K562 (cell line): Measurements from ENCODE around the gene BLOC1S4. TPM values are rescaled to one million over a fixed set of nuclear protein-coding genes. Genes with fewer than 3 reads are reported as not detected.

Experiments
- BRCA1 ChIP-seq, 2 experiments: fragments of 450-650 bp in 1 of 2; sonication (generic) in 1 of 2; formaldehyde crosslinking in 1 of 2; IDR thresholded peaks; 2 replicates each; pipeline versions ENCODE4 v1.5.0 to v1.6.1; 2017 to 2020; ENCODE audit warnings: mild to moderate bottlenecking in 1 of 2, missing genetic modification reagents in 1 of 2
- CHD7 ChIP-seq: fragments of 200-600 bp; sonication (generic); IDR thresholded peaks from one replicate; pipeline ENCODE4 v1.6.1; 2012; ENCODE audit warnings: mild to moderate bottlenecking, low read depth, low read length, inconsistent platforms
- CREB3L1 ChIP-seq: fragments of 450-650 bp; IDR thresholded peaks from 2 replicates; pipeline ENCODE4 v1.6.1; 2014; ENCODE audit warnings: low read depth, mild to moderate bottlenecking, moderate library complexity, borderline replicate concordance
- HMGN3 ChIP-seq: IDR thresholded peaks from 2 replicates; pipeline ENCODE4 v1.6.1; 2011; ENCODE audit warnings: borderline replicate concordance, low read depth, mild to moderate bottlenecking, mixed read lengths, low read length; ENCODE audit not compliant: insufficient read length; ENCODE audit errors: extremely low read depth
- LARP7 ChIP-seq: fragments of 450-650 bp; IDR thresholded peaks from 2 replicates; pipeline ENCODE4 v1.6.1; 2016
- MAFG ChIP-seq: fragments of 450-650 bp; conservative IDR thresholded peaks from 2 replicates; pipeline ENCODE4 v1.6.1; 2016; ENCODE audit warnings: missing genetic modification characterization, missing compliant biosample characterization
- MTA2 ChIP-seq: fragments of 450-650 bp; IDR thresholded peaks from 2 replicates; pipeline ENCODE4 v1.6.1; 2016; ENCODE audit warnings: low read depth
- POLR2G ChIP-seq: fragments of 200-400 bp; formaldehyde crosslinking; IDR thresholded peaks from 2 replicates; pipeline ENCODE4 v1.6.1; 2017; ENCODE audit warnings: low read depth, mild to moderate bottlenecking, antibody characterized with exemption, low read length, moderate library complexity
- SMARCA5 ChIP-seq: fragments of 450-650 bp; IDR thresholded peaks from 2 replicates; pipeline ENCODE4 v1.6.1; 2016
- SOX6 ChIP-seq: fragments of 450-650 bp; IDR thresholded peaks from 2 replicates; pipeline ENCODE4 v1.6.1; 2014; ENCODE audit warnings: mild to moderate bottlenecking
- SREBF2 ChIP-seq: sonication (generic); formaldehyde crosslinking; IDR thresholded peaks from 2 replicates; pipeline ENCODE4 v1.4.0; 2020; ENCODE audit warnings: mild to moderate bottlenecking, missing genetic modification reagents
- THAP7 ChIP-seq: fragments of 250-450 bp; sonication (Bioruptor Pico); IDR thresholded peaks from 2 replicates; pipeline ENCODE4 v1.5.0; 2021
- TRIM28 ChIP-seq: fragments of 450-650 bp; IDR thresholded peaks from 2 replicates; pipeline ENCODE4 v1.6.1; 2017
- YY1 ChIP-seq, 3 experiments: IDR thresholded peaks; 2 replicates each; pipeline ENCODE4 v1.6.1; 2011; ENCODE audit warnings: low read length in 2 of 3, mild to moderate bottlenecking in 2 of 3, moderate library complexity in 2 of 3, borderline replicate concordance in 1 of 3, control low read depth in 1 of 3, low read depth in 1 of 3; ENCODE audit not compliant: insufficient read depth in 3 of 3, insufficient replicate concordance in 2 of 3, control insufficient read depth in 1 of 3, insufficient read length in 1 of 3; ENCODE audit errors: extremely low read depth in 1 of 3
- polyA plus RNA-seq, 8 experiments: library from polyadenylated mRNA; depleted of rRNA in 4 of 8; stranded (reverse) in 5 of 8; unstranded in 3 of 8; fragments of >200 nt; fragmentation: Nextera tagmentation in 2 of 8; fragmentation: Illumina TruSeq in 1 of 8; extraction: Ambion mirVana in 2 of 8; extraction: Trizol in 1 of 8; gene quantifications; 2 replicates each; pipeline versions ENCODE4 v1.2.1 to v1.2.3, GENCODE V29; 2011 to 2014; ENCODE audit warnings: inconsistent platforms in 1 of 8, missing spikeins in 1 of 8
- total RNA-seq, 7 experiments: library from RNA; depleted of rRNA in 6 of 7; stranded (reverse); fragments of >200 nt in 6 of 7; fragmentation: Illumina TruSeq in 2 of 7; extraction: Trizol in 2 of 7; gene quantifications; 2 replicates each; pipeline versions ENCODE4 v1.2.1 to v1.2.3, GENCODE V29; 2011 to 2021; ENCODE audit warnings: low replicate concordance in 1 of 7

Gene BLOC1S4
- total and polyA plus RNA-seq, 9 of the 15 experiments (the other 6 are each of a cell fraction or from before 2014, with no cell fraction given) = 3.1 to 31.6 (median 11.2) TPM

GRCh38 chr4:6674500-6675149 lies 41.3 kb upstream of the BLOC1S4 start (continued):
- TF ChIP-seq CREB3L1 (no peak), POLR2G (no peak), SREBF2 (CRISPR knock-in tag) (no peak), LARP7 (no peak), TRIM28 (no peak), SMARCA5 (no peak), YY1 (IDR thresholded peaks at IDR 0.05; ENCODE audit: borderline replicate concordance in 1 of 3, control insufficient read depth in 1 of 3, extremely low read depth in 1 of 3, insufficient read depth in 3 of 3, insufficient read length in 1 of 3, insufficient replicate concordance in 2 of 3, low read depth in 1 of 3, low read length in 2 of 3) (no peak), MTA2 (0 out of 2 replicates have a peak, but pooled peaks have one; percentile 19), BRCA1 (IDR thresholded peaks at IDR 0.05) (no peak), BRCA1 (CRISPR knock-in tag; IDR thresholded peaks at IDR 0.05) (no peak), SOX6 (peak; percentile 51; the same call in 1 of the 2 replicates), MAFG (tag) (no peak), HMGN3 (no peak), THAP7 (CRISPR knock-in tag) (no peak), CHD7 (no peak)
